HG03060 (cell line): ENCODE results near the gene POM121L12.

Experiments
- ATAC-seq: cut with Tn5 transposase; IDR thresholded peaks from one replicate; pipeline ENCODE4 v1.9.1; 2021; ENCODE audit warnings: low read depth, moderate number of reproducible peaks; ENCODE audit not compliant: unreplicated experiment

POM121L12 gene

GRCh38 chr7:53035499-53036412, at the start of gene POM121L12:
POM121L12 (plus strand) TSS chr7:53035633; CDS start chr7:53035672, 39 bp downstream.
- no peak for ATAC-seq

DNA sequence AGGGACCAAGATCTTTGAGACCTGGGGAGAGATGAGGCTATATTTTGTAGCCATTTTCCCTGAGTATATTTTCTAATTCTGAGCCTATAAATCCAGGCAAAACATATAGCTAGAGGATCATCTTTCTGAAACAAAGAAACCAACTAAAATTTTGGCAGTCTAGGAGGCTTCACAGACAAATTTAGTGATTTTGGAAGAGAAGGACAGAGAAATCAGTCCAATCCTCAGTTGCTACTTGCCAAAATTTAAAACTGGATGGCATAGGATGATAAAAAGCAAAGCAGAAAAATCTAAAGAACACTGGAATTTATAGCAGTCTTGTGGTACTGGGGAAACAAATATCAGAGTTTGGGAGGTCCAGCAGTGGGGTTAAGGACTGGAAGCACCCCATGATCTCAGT, 43.4 kb upstream of the POM121L12 start:
- ATAC-seq, result no peak

- ATAC-seq, result no peak
Measured at GRCh38 chr7:52992479-52993162, 42.8 kb upstream of the POM121L12 start.

DNA sequence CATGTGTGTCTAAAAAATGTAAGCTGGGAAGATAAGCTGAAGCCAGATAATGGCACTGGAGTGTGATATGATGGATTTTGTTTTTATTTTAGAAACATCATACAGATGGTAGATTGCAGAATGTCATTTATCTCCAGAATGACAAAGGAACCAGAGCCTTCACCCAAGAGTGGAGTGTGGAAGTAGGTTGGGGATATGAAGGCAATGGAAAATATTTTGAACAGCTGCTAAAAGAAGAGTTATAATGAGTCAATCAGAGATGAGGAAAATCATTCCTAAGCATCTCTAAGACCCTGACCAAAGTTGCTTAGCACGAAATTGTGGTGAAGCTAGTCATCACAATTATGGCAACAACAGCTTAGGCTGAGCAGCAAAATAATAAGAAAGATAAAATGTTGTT, 39.8 kb upstream of the POM121L12 start:
- no peak for ATAC-seq

DNA sequence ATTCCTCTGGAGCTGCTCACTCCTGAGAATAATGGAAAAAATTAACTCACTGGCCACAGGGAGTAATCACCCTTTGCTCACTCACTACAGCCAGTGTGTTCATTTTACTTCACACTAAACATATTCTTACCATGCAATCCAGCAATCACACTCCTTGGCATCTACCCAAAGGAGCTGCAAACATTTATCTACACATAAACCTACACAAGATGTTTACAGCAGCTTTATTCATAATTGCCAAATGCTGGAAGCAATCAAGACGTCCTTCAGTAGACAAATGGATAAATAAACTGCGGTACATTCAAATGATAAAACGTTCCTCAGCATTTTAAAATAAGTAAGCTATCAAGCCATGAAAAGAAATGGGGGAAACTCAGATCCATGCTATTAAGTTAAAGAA, 34.2 kb upstream of the POM121L12 start:
- ATAC-seq, result no peak

GRCh38 chr7:53002389-53002788, 33.0 kb upstream of the POM121L12 start:
- no peak for ATAC-seq

- ATAC-seq, result no peak
Measured at GRCh38 chr7:53003653-53004445, 31.6 kb upstream of the POM121L12 start.

- no peak for ATAC-seq
Measured at GRCh38 chr7:53013925-53014324, 21.5 kb upstream of the POM121L12 start.

DNA sequence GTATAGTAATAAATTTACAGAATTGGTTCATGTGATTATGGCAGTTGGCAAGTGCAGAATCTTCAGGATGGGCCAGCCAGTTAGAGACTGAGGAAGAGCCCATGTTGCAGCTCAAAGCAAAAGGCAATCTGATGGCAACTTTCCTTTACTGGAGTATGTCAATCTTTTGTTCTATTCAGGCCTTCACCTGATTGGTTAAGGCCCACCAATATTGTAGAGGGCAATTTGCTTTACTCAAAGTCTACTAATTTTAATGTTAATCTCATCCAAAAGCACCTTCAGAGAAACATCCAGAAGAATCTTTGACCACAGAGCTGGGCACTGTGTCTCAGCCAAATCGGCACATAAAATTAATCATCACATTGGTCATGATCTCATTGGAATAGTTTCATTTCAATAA, 20.0 kb upstream of the POM121L12 start:
- ATAC-seq, result no peak

- ATAC-seq, result no peak
Measured at GRCh38 chr7:53022893-53023292, 12.5 kb upstream of the POM121L12 start.

DNA sequence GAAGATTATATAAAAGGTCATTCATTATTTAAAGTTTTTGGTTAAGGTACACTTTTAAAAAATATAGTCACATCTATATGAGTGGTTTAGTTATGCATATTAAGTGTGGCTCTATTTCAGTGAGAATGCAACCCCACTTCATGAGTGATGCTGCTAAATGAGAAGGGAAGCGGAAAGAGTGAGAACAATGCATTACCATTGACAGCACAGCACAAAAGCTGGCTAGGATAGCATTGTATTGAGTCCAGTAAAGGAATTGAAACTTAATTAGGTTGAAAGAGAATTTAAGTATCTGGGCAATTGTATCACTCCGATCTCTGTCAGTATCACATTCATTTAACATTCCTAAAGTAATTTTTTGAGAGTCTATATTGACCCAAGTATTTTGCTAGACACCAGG, 13.2 kb downstream of the POM121L12 start:
- no peak for ATAC-seq

DNA sequence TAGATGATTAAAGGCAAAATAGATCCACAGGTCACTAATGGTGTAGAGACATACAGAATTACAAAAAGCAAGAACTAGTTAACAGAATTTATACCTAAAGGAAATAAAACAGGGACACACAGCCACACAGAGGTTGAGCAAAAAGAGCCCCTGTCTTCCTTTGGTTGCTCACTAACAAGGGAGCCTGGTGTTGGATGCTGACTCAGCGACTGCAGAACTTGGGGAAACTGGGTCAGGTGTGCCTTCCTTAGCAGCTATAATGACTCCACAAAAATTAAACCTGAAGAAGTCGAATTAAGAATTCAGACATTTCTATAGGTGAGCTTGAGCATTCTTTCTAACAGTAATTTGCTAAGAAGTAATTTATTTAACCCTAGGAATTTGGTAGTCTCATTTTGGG, 15.0 kb downstream of the POM121L12 start:
- ATAC-seq, result no peak

- ATAC-seq, result no peak
Measured at GRCh38 chr7:53059591-53059990, 24.2 kb downstream of the POM121L12 start.

- ATAC-seq, result no peak
Measured at GRCh38 chr7:53060066-53060465, 24.6 kb downstream of the POM121L12 start.

DNA sequence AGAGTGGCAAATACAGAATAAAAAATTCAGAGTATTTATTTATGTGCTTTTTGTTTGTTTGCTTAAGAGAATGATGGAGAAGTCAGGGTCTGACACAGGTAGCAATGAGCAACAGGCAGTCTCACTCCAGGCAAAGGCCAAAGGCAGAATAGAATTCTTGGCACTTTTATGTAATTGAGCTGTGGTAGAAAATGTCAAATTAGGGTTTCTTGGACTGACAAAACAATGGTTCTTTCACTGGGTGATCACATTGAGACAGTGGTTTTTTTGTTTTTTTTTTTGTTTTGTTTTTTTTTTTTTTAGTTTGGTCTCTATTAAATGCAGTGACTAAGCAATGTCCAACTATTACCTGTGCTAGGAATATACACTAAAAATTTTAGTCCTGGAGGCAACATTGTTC, 27.4 kb downstream of the POM121L12 start:
- no peak for ATAC-seq

DNA sequence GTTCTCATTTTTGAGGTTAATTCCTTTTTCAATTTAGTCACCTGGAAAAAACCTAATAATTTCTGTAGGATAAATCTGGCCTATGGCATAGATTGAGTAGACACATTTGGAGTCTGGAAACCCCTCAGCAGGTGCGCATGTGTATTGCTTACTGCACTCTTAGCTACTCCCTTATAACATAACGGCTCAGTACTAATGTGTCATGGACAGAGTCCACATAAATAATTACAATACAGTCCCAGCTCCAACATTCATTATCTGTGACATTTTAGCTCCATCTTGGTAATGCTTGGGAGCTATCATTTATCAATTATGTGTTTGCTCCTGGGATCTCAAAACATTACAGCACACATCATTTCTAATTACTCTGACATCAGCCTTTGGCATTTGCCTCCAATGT, 33.2 kb downstream of the POM121L12 start:
- ATAC-seq, result no peak

DNA sequence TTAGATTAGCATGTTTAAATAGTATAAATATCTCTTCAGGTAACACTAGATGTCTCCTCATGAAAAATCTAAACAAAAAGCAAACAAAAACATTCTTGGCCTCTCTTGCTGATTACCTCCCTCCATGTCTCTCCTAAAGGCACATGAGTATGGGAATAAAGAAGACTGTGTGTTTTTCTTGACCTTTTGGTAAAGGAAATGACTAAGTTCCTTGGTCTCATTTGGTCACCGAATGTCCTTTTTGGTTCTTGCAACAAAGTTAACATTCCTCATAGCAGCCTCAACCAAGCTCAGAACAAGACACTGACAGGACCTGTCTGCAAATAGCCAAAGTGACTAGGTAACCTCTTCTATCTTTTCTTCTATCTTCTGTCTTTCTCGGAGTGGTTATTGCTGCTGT, 35.5 kb downstream of the POM121L12 start:
- no peak for ATAC-seq
